Peyer's patch (tissue), 4 donors: Measurements from ENCODE around the gene ETV6. TPM values are rescaled to one million over a fixed set of nuclear protein-coding genes. Genes with fewer than 3 reads are reported as not detected.

ENCODE experiments used
- DNase-seq, 3 donors: peaks; one replicate each; pipeline ENCODE4 v3.0.0-alpha.2; 2017 to 2019
- H3K27ac ChIP-seq, 4 donors: fragments of 200-600 bp; sonication (generic); one replicate each; pipeline ENCODE4 v1.5.1; 2016 to 2019
- H3K27me3 ChIP-seq, 2 donors: fragments of 200-600 bp; sonication (generic); one replicate each; pipeline ENCODE4 v1.5.1; 2019
- H3K36me3 ChIP-seq, 3 donors: fragments of 200-600 bp; sonication (generic); one replicate each; pipeline ENCODE4 v1.5.1; 2016 to 2019
- H3K4me1 ChIP-seq, 4 donors: fragments of 200-600 bp; sonication (generic); one replicate each; pipeline ENCODE4 v1.5.1; 2016 to 2019
- H3K4me3 ChIP-seq, 4 donors: fragments of 200-600 bp; sonication (generic); 1 replicate in 3 of 4; 2 replicates in 1 of 4; pipeline ENCODE4 v1.5.1; 2016 to 2019; ENCODE audit warnings: mild to moderate bottlenecking in 1 of 4
- H3K9me3 ChIP-seq, 4 donors: fragments of 200-600 bp; sonication (generic); one replicate each; pipeline ENCODE4 v1.5.1; 2016 to 2019; ENCODE audit warnings: mild to moderate bottlenecking in 1 of 4
- POLR2A ChIP-seq, 2 donors: fragments of 450-650 bp; IDR thresholded peaks; one replicate each; pipeline ENCODE4 v1.5.1; 2017; ENCODE audit warnings: antibody characterized with exemption in 2 of 2, mild to moderate bottlenecking in 2 of 2, moderate library complexity in 2 of 2
- total RNA-seq, 4 donors: library from RNA; depleted of rRNA; stranded (reverse); fragments of >200 nt; gene quantifications; one replicate each; pipeline ENCODE4 v1.1.0, GENCODE V29; 2016
- TF ChIP-seq, protein P1 (sequence below), 6 experiments: fragments of 450-650 bp in 4 of 6; fragments of 200-600 bp in 2 of 6; sonication (generic) in 1 of 6; IDR thresholded peaks; one replicate each; pipeline ENCODE4 v1.5.1; 2017 to 2019; ENCODE audit warnings: antibody characterized with exemption in 6 of 6, mild to moderate bottlenecking in 3 of 6, moderate library complexity in 1 of 6

The ETV6 gene
- total RNA-seq, 4 donors from 2014 or later, result 35.4 to 49.5 (median 42.2) TPM

DNA sequence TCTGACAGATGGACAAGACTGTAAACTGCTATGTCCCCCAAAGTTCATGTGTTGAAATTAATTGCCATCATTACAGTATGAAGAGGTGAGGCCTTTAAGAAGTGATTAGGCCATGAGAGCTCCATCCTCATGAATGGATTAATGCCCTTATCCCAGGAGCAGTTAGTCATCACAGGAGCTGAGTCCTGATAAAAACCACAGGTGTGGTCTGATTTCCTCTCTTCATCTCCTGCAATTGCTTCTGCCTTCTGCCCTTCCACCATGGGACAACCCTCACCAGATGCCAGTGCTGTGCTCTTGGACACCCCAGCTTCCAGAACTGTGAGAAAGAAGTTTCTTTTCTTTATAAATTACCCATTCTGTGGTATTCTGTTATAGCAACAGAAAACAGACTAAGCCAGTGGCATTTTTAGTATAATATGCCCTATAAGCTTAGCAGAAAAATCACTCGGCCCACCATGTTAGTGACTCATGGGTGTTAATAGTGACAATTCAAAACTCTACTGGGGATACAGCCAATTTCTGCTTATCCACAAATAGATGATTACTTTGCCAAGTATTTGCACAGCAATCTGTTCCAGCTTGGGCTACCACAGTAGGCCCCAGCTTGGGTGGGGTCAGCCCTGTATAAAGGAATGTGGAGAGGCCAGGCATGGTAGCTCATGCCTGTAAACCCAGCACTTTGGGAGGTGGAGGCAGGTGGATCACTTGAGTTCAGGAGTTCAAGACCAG is 292.3 kb downstream of the ETV6 start:
- Histone ChIP-seq H3K9me3 (no peaks in the 10 kb centered on the region), H3K27me3 (no peaks in the 10 kb centered on the region), H3K27ac (no peak overlapping the region), H3K36me3 (no peaks in the 10 kb centered on the region), H3K4me1 (no peaks in the 10 kb centered on the region), H3K4me3 (no peak overlapping the region)
- no peak for DNase-seq
- TF ChIP-seq, protein P1, sequence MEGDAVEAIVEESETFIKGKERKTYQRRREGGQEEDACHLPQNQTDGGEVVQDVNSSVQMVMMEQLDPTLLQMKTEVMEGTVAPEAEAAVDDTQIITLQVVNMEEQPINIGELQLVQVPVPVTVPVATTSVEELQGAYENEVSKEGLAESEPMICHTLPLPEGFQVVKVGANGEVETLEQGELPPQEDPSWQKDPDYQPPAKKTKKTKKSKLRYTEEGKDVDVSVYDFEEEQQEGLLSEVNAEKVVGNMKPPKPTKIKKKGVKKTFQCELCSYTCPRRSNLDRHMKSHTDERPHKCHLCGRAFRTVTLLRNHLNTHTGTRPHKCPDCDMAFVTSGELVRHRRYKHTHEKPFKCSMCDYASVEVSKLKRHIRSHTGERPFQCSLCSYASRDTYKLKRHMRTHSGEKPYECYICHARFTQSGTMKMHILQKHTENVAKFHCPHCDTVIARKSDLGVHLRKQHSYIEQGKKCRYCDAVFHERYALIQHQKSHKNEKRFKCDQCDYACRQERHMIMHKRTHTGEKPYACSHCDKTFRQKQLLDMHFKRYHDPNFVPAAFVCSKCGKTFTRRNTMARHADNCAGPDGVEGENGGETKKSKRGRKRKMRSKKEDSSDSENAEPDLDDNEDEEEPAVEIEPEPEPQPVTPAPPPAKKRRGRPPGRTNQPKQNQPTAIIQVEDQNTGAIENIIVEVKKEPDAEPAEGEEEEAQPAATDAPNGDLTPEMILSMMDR (IDR thresholded peaks at IDR 0.05), result no peak
- TF ChIP-seq POLR2A (IDR thresholded peaks at IDR 0.05), result no peak

DNA sequence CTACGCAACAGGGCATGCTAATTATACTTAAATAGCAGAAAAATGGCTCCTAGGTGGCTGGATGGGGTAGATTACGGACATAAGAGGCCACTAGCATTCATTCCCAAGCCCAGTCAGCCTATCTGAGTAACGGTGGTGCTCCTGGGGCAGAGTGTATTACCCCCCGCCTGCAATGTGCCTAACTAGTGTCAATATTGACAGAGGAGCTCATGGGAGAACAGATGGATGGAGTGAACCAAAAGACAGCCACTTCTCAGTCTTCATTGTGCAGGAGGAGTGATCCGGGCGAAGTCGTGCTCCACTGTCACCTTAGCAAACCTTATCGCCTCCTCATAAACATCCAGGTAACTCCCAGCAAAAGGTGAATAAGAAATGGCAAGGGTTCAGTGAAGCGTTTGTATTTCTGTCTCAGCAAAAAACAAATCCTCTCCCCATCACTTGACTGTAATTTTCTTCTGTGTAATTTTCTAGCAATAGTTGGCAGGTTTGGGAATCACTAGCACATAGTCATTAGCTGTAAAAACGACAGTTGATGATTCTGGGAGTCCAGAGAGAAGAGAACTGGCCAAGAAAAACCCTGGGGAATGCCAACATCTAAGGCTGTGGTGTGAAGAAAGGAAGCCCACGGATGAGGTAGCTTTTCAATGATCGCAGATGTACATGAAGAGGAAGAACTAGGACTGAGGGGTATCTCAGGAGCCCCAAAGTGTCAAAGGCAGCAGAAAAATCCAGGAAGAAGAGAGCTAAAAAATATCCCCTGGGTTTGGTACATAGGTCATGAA is 294.6 kb downstream of the ETV6 start:
- no peak overlapping the region for H3K4me3 ChIP-seq
- no peaks in the 10 kb centered on the region for H3K4me1 ChIP-seq
- no peaks in the 10 kb centered on the region for H3K27me3 ChIP-seq
- TF ChIP-seq, protein P1 (IDR thresholded peaks at IDR 0.05), result no peak
- TF ChIP-seq POLR2A (IDR thresholded peaks at IDR 0.05), result no peak
- no peaks in the 10 kb centered on the region for H3K36me3 ChIP-seq
- H3K9me3 ChIP-seq, result no peaks in the 10 kb centered on the region
- no peak for DNase-seq
- no peak overlapping the region for H3K27ac ChIP-seq
